GM19455 (cell line): ENCODE data around the gene CPT1A.

Experiments used
- ATAC-seq: cut with Tn5 transposase; IDR thresholded peaks from one replicate; pipeline ENCODE4 v1.9.1; 2021; ENCODE audit not compliant: unreplicated experiment

Gene CPT1A

GRCh38 chr11:68832476-68833181, 9.1 kb downstream of the CPT1A start:
- ATAC-seq, result no peak

- no peak for ATAC-seq
These were observed 10.6 kb downstream of the CPT1A start for GRCh38 chr11:68831124-68831523.

- no peak for ATAC-seq
These were observed 12.1 kb downstream of the CPT1A start for GRCh38 chr11:68829581-68829980.

- ATAC-seq, result no peak
These were observed 12.8 kb downstream of the CPT1A start for GRCh38 chr11:68828957-68829356.

- no peak for ATAC-seq
These were observed 13.4 kb downstream of the CPT1A start for GRCh38 chr11:68828155-68828931.

GRCh38 chr11:68827733-68828132, 14.0 kb downstream of the CPT1A start:
- no peak for ATAC-seq

- no peak for ATAC-seq
These were observed 15.0 kb downstream of the CPT1A start for GRCh38 chr11:68826726-68827125.

- no peak for ATAC-seq
These were observed 16.1 kb downstream of the CPT1A start for GRCh38 chr11:68825571-68825970.

GRCh38 chr11:68822546-68822945, 19.2 kb downstream of the CPT1A start:
- no peak for ATAC-seq

- no peak for ATAC-seq
These were observed 20.0 kb downstream of the CPT1A start for GRCh38 chr11:68821670-68822069.

- ATAC-seq, result no peak
These were observed 22.4 kb downstream of the CPT1A start for GRCh38 chr11:68819362-68819761.

- no peak for ATAC-seq
These were observed 23.5 kb downstream of the CPT1A start for GRCh38 chr11:68818181-68818580.

- ATAC-seq, result no peak
These were observed 24.2 kb downstream of the CPT1A start for GRCh38 chr11:68817554-68817953.

GRCh38 chr11:68816917-68817419, 24.7 kb downstream of the CPT1A start:
- no peak for ATAC-seq

- no peak for ATAC-seq
These were observed 25.4 kb downstream of the CPT1A start for GRCh38 chr11:68816251-68816776.

- ATAC-seq, result no peak
These were observed 27.9 kb downstream of the CPT1A start for GRCh38 chr11:68813773-68814172.

- ATAC-seq, result no peak
These were observed 29.2 kb downstream of the CPT1A start for GRCh38 chr11:68812526-68812925.

GRCh38 chr11:68810164-68810563, 31.6 kb downstream of the CPT1A start:
- ATAC-seq, result no peak

GRCh38 chr11:68809506-68809905, 32.2 kb downstream of the CPT1A start:
- no peak for ATAC-seq

GRCh38 chr11:68808787-68809186, 32.9 kb downstream of the CPT1A start:
- no peak for ATAC-seq

- no peak for ATAC-seq
These were observed 34.5 kb downstream of the CPT1A start for GRCh38 chr11:68806931-68807844.
